HCEC 1CT (cell line): Measurements from ENCODE around the gene RNF11.

Experiments
- DNase-seq: peaks from one replicate; pipeline ENCODE4 v3.0.0-alpha.2; 2017

Gene RNF11

DNA sequence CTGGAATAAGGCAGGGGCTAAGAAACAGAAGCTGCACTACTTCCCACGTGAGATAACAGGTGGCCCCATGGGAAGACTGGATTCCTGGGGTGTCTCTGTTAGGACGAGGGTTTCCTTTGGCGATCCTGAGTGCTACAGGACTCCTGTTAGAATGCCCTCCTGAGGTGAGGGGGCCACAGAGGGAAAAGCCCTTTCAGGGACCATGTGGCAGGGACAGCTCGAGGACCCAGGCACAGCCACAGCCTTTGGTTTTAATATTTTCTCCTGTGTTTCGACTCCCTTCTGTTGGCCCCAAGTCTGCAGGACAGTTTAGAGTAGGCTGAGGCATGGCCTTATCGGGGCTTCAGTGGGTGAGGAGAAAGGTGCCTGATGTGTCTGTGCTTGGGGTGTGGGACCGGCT, 81.7 kb downstream of the RNF11 start:
- DNase-seq, result no peak

GRCh38 chr1:51320967-51321923, 85.2 kb downstream of the RNF11 start:
- no peak for DNase-seq

DNA sequence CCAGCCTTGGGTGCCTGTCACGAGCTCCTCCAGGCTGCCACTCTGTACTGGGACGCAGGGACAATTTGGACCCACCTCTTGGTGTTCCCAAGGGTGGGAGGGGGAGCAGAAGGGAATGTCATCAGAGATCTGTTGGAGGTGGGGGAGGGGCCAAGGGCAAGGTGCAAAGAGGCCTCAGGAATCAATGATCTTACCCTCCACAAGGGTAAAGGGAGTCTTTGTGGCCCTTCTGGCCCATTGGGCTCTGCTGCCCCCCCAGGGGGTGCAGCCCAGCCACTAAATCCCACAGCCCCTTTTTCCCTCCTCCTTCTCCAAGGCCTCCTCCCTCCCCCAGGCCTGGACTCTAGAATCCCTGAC, 85.8 kb downstream of the RNF11 start:
- no peak for DNase-seq

- no peak for DNase-seq
Measured at GRCh38 chr1:51322417-51323101, 86.5 kb downstream of the RNF11 start.
